Measurements from ENCODE around the gene BANP.
"Not testable (repeated sequence)": the region's sequence is repeated elsewhere in the genome, so short reads cannot be mapped to it uniquely, and the experiment has no call there.

The BANP gene

GRCh38 chr16:88044121-88044581 lies 92.9 kb downstream of the BANP start:
- not testable (repeated sequence) for H3K27me3 Mint-ChIP-seq; H3K9me3 Mint-ChIP-seq; H3K4me1 Mint-ChIP-seq (ENCODE audit: low read depth in 2 of 2); H3K27ac Mint-ChIP-seq; DNase-seq; H3K4me3 Mint-ChIP-seq
- peak; percentile 52 for ATAC-seq (replicated peaks)
- peaks cover 22% of the 10 kb centered on the region for H3K36me3 Mint-ChIP-seq (ENCODE audit: insufficient read depth)

DNA sequence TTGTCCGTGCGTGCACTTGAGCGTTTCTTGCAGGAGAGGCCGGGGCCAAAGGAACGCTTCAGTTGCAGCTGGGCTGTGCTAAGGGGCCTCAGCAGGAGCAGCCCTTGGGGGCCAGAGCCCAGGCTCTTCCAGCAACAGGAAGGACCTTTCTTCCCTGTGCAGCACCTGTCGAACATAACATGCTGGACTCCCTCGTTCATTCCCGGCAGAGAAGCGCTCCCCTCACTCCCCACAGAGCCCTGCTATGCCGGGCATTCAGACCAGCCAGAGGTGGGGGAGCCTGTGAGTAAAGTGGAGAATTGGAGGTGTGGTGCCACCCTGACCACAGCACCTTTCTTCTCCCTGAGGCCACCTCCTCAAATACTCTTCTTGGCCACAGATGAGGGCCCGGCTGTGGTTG lies 94.1 kb downstream of the BANP start:
- H3K36me3 Mint-ChIP-seq (ENCODE audit: insufficient read depth): peaks cover 25% of the 10 kb centered on the region
- not testable (repeated sequence) for H3K27me3 Mint-ChIP-seq; H3K4me1 Mint-ChIP-seq (ENCODE audit: low read depth in 2 of 2); H3K9me3 Mint-ChIP-seq; H3K27ac Mint-ChIP-seq; H3K4me3 Mint-ChIP-seq; ATAC-seq (replicated peaks); DNase-seq

- Mint-ChIP-seq H3K36me3 (ENCODE audit: insufficient read depth) (peaks cover 27% of the 10 kb centered on the region), H3K27me3 (no peaks in the 10 kb centered on the region), H3K4me3 (no peak overlapping the region), H3K4me1 (ENCODE audit: low read depth in 2 of 2) (peaks cover 4 to 5% of the 10 kb centered on the region in 2 donors), H3K9me3 (no peaks in the 10 kb centered on the region), H3K27ac (no peak overlapping the region)
- DNase-seq (no peak), ATAC-seq (replicated peaks) (peak; percentile 69)
Observed at GRCh38 chr16:88045820-88046303, 94.6 kb downstream of the BANP start.

DNA sequence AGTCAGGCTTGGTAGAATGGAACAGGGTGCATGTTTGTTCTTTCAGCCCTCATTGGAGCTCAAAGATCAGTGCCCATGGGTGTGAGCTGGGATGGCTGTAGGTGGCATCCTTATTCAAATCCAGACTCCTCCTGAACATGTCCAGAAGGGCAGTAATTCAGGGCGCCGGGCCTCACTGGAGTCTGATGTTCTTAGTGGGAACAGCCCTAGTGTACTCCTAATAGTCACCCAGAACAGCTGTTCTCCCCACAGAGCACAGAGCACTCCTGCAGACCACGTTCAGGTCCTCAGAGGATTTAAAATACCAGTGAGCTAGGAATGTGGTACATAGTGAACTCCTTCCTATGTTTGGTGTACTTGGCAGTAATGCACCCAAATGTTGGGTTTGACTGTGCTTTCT lies 96.2 kb downstream of the BANP start:
- ATAC-seq (replicated peaks) (no peak), DNase-seq (no peak)
- no peaks in the 10 kb centered on the region for H3K4me1 Mint-ChIP-seq (ENCODE audit: low read depth in 2 of 2)
- H3K36me3 Mint-ChIP-seq (ENCODE audit: insufficient read depth): peaks cover 24% of the 10 kb centered on the region
- H3K9me3 Mint-ChIP-seq: no peaks in the 10 kb centered on the region
- no peaks in the 10 kb centered on the region for H3K27me3 Mint-ChIP-seq
- no peak overlapping the region for H3K27ac Mint-ChIP-seq
- H3K4me3 Mint-ChIP-seq: no peak overlapping the region

DNA sequence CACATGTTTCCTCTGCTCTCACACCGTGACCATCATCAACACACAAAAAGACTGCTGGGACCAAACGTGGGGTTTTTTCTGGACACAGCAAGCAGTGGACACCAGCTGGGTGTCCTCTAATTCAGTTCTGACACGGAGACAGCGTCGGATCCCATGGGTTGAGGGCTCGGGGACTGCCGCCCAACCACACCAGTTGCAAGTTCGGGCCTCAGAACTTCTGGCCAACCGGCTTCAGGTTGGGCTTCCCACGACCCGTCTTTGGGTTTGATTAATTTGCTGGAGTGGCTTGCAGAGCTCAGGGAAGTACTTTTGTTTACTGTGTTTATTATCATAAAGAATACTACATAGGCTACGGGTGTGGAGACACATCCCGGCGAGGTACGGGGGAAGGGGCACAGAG lies 97.8 kb downstream of the BANP start:
- Mint-ChIP-seq H3K36me3 (ENCODE audit: insufficient read depth) (peaks cover 22% of the 10 kb centered on the region), H3K4me1 (ENCODE audit: low read depth in 2 of 2) (no peaks in the 10 kb centered on the region), H3K4me3 (no peak overlapping the region), H3K27ac (no peak overlapping the region), H3K9me3 (no peaks in the 10 kb centered on the region), H3K27me3 (no peaks in the 10 kb centered on the region)
- DNase-seq: no peak
- no peak for ATAC-seq (replicated peaks)

GRCh38 chr16:88049561-88050545 lies 98.6 kb downstream of the BANP start:
- no peaks in the 10 kb centered on the region for H3K9me3 Mint-ChIP-seq
- H3K4me3 Mint-ChIP-seq: no peak overlapping the region
- peak overlapping the region in 1 of 2 donors; percentile 52 for H3K27ac Mint-ChIP-seq
- no peak for ATAC-seq (replicated peaks)
- H3K36me3 Mint-ChIP-seq (ENCODE audit: insufficient read depth): peaks cover 22% of the 10 kb centered on the region
- no peaks in the 10 kb centered on the region for H3K27me3 Mint-ChIP-seq
- DNase-seq: no peak
- no peaks in the 10 kb centered on the region for H3K4me1 Mint-ChIP-seq (ENCODE audit: low read depth in 2 of 2)

- H3K27ac Mint-ChIP-seq: no peak overlapping the region
- H3K4me3 Mint-ChIP-seq: no peak overlapping the region
- no peaks in the 10 kb centered on the region for H3K4me1 Mint-ChIP-seq (ENCODE audit: low read depth in 2 of 2)
- DNase-seq (no peak), ATAC-seq (replicated peaks) (no peak)
- H3K36me3 Mint-ChIP-seq (ENCODE audit: insufficient read depth): peaks cover 18% of the 10 kb centered on the region
- no peaks in the 10 kb centered on the region for H3K27me3 Mint-ChIP-seq
- no peaks in the 10 kb centered on the region for H3K9me3 Mint-ChIP-seq
Observed at GRCh38 chr16:88050952-88051660, 99.9 kb downstream of the BANP start.

DNA sequence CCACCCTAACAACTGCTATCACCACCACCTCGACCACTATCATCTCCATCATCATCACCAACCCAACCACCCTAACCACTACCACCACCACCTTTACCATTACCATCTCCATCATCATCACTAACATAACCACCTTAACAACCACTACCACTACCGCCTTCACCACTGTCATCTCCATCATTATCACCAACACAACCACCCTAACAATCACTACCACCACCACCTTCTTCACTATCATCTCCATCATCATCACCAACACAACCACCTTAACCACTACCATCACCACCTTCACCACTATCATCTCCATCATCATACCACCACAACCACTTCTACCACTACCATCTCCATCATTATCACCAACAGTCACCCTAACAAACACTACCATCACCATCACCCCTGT lies 101.4 kb downstream of the BANP start:
- no peaks in the 10 kb centered on the region for H3K4me1 Mint-ChIP-seq (ENCODE audit: low read depth in 2 of 2)
- no peaks in the 10 kb centered on the region for H3K9me3 Mint-ChIP-seq
- DNase-seq: no peak
- ATAC-seq (replicated peaks): no peak
- no peak overlapping the region for H3K27ac Mint-ChIP-seq
- H3K27me3 Mint-ChIP-seq: no peaks in the 10 kb centered on the region
- H3K36me3 Mint-ChIP-seq (ENCODE audit: insufficient read depth): peaks cover 15% of the 10 kb centered on the region
- no peak overlapping the region for H3K4me3 Mint-ChIP-seq

DNA sequence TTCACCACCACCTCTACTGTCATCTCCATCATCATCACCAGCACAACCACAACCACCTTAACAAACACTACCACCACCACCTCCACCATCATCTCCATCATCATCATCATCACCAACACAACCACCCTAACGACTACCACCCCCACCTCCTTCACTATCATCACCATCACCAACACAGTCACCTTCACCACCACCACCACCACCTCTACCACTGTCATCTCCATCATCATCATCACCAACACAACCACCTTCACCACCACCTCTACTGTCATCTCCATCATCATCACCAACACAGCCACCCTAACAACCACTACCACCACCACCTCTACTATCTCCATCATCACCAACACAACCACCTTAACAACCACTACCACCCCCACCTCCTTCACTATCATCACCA lies 102.2 kb downstream of the BANP start:
- H3K27ac Mint-ChIP-seq; H3K27me3 Mint-ChIP-seq; H3K4me3 Mint-ChIP-seq; H3K4me1 Mint-ChIP-seq (ENCODE audit: low read depth in 2 of 2); H3K9me3 Mint-ChIP-seq; DNase-seq; ATAC-seq (replicated peaks): not testable (repeated sequence)
- H3K36me3 Mint-ChIP-seq (ENCODE audit: insufficient read depth): peaks cover 20% of the 10 kb centered on the region

DNA sequence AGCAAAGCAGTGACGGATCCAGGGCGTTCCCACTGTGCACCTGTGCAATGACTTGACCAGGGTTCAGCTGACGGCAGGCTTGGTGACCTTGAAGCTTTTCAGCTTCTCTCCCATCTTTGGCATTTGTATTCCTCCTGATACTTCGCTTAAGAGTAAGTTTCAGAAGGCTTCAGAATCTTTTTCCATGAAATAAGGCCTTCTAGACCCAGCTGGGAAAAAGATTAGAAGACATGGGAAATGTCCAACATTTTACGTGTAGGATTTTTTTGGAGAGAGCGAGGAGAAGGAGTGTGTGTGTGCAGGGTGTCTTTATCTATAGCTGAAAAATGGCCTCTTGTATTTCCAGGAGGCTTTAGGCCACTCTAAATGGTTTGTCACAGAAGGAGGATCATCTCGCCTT lies 104.1 kb downstream of the BANP start:
- H3K4me1 Mint-ChIP-seq (ENCODE audit: low read depth in 2 of 2): no peaks in the 10 kb centered on the region
- ATAC-seq (replicated peaks): no peak
- H3K4me3 Mint-ChIP-seq: no peak overlapping the region
- peaks cover 8% of the 10 kb centered on the region for H3K36me3 Mint-ChIP-seq (ENCODE audit: insufficient read depth)
- H3K9me3 Mint-ChIP-seq: no peaks in the 10 kb centered on the region
- H3K27ac Mint-ChIP-seq: no peak overlapping the region
- no peaks in the 10 kb centered on the region for H3K27me3 Mint-ChIP-seq
- DNase-seq: no peak

GRCh38 chr16:88056212-88056611 lies 105.0 kb downstream of the BANP start:
- peaks cover 5% of the 10 kb centered on the region for H3K36me3 Mint-ChIP-seq (ENCODE audit: insufficient read depth)
- DNase-seq (no peak), ATAC-seq (replicated peaks) (no peak)
- no peak overlapping the region for H3K27ac Mint-ChIP-seq
- no peak overlapping the region for H3K4me3 Mint-ChIP-seq
- H3K9me3 Mint-ChIP-seq: no peaks in the 10 kb centered on the region
- H3K27me3 Mint-ChIP-seq: no peaks in the 10 kb centered on the region
- no peaks in the 10 kb centered on the region for H3K4me1 Mint-ChIP-seq (ENCODE audit: low read depth in 2 of 2)

DNA sequence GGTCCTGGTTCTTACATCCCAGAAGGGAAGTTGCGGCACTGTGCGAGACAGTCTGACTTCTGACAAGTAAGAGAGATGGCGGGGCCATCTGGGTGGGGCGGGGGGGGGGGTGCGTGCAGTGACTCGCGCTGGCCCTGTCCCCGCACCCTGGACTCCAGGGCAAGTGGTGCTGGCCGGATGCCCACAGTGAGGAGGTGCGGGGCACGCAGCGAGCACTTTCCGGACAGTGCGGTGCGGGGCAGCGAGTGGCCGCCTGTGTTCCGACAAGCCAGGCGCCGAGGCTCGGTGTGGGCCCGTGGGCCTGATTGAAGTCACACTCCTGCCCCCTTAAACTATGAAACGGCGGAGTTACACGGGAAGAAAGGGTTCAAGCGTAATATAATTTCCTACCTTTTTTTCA lies 106.4 kb downstream of the BANP start:
- no peak overlapping the region for H3K4me3 Mint-ChIP-seq
- H3K36me3 Mint-ChIP-seq (ENCODE audit: insufficient read depth): peaks cover 5% of the 10 kb centered on the region
- no peak overlapping the region for H3K27ac Mint-ChIP-seq
- H3K27me3 Mint-ChIP-seq: no peaks in the 10 kb centered on the region
- H3K9me3 Mint-ChIP-seq: no peaks in the 10 kb centered on the region
- DNase-seq (no peak), ATAC-seq (replicated peaks) (no peak)
- no peaks in the 10 kb centered on the region for H3K4me1 Mint-ChIP-seq (ENCODE audit: low read depth in 2 of 2)

DNA sequence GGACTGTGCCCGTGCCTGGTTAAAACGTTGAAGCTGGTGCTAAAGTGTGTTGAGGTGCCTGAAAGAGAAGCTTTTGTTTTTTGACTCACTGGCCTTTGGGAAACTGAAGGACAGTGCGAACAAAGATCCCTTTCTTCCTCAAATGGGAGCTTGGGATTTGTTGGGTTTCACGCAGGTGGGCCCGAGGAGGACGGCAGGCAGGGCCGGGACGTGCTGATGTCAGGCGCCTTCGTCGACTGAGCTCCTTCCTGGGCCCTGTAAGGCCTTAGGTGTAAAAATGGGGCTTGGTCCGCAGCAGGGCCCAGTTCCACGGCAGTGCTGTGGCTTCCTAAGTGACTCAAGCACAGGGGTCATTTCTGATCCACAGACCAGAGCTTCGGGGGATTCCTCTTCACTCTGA lies 106.9 kb downstream of the BANP start:
- ATAC-seq (replicated peaks): no peak
- Mint-ChIP-seq H3K9me3 (no peaks in the 10 kb centered on the region), H3K27me3 (no peaks in the 10 kb centered on the region), H3K36me3 (ENCODE audit: insufficient read depth) (peaks cover 5% of the 10 kb centered on the region), H3K4me3 (no peak overlapping the region), H3K27ac (no peak overlapping the region), H3K4me1 (ENCODE audit: low read depth in 2 of 2) (no peaks in the 10 kb centered on the region)
- no peak for DNase-seq

DNA sequence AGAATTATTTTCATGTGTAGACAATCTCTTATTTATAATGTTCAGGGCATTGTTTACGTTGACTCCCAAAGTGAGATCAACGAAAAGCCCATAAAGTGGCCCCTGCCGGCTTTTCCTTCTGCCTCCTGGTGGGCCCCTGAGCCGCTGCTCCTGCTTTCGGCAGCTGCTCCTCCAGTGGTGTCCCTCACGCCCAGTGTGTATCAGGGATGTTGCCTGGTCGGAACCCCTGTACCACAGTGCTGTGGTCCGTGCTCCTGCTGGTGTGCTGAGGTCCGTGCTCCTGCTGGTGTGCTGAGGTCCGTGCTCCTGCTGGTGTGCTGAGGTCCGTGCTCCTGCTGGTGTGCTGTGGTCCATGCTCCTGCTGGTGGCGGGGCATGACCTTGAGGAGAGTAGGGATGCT lies 107.6 kb downstream of the BANP start:
- Mint-ChIP-seq H3K36me3 (ENCODE audit: insufficient read depth) (peaks cover 11% of the 10 kb centered on the region), H3K27ac (no peak overlapping the region), H3K4me1 (ENCODE audit: low read depth in 2 of 2) (no peaks in the 10 kb centered on the region), H3K4me3 (no peak overlapping the region), H3K9me3 (no peaks in the 10 kb centered on the region), H3K27me3 (no peaks in the 10 kb centered on the region)
- no peak for DNase-seq
- ATAC-seq (replicated peaks): no peak

Data from effector memory CD8-positive, alpha-beta T cell (primary cell).